Gastrocnemius medialis (tissue), 4 donors: ENCODE measurements around the gene BEX1. TPM values are rescaled to one million over a fixed set of nuclear protein-coding genes. Genes with fewer than 3 reads are reported as not detected.

Source experiments
- ATAC-seq, 2 donors: fragments of 150-250 bp; one replicate each; pipeline ENCODE4 v1.9.1; 2016
- DNase-seq, 2 donors: peaks; one replicate each; pipeline ENCODE4 v3.0.0-alpha.2; 2019
- H3K27ac ChIP-seq, 4 donors: fragments of 200-600 bp; sonication (generic); 1 replicate in 1 of 4; 2 replicates in 3 of 4; pipeline ENCODE4 v1.5.1; 2016 to 2018; ENCODE audit warnings: mild to moderate bottlenecking in 2 of 4, moderate library complexity in 1 of 4
- H3K27me3 ChIP-seq, 3 donors: fragments of 200-600 bp; sonication (generic) in 2 of 3; 1 replicate in 1 of 3; 2 replicates in 2 of 3; pipeline versions ENCODE4 v1.5.1 to v1.6.0; 2016 to 2019; ENCODE audit warnings: mild to moderate bottlenecking in 1 of 3, moderate library complexity in 1 of 3
- H3K36me3 ChIP-seq, 2 donors: fragments of 200-600 bp; sonication (generic) in 1 of 2; one replicate each; pipeline ENCODE4 v1.5.1; 2017 to 2018
- H3K4me1 ChIP-seq, 2 donors: fragments of 200-600 bp; sonication (generic) in 1 of 2; one replicate each; pipeline ENCODE4 v1.5.1; 2016 to 2017; ENCODE audit warnings: mild to moderate bottlenecking in 2 of 2
- H3K4me3 ChIP-seq, 4 donors: fragments of 200-600 bp; sonication (generic) in 3 of 4; 1 replicate in 1 of 4; 2 replicates in 3 of 4; pipeline ENCODE4 v1.5.1; 2016 to 2019; ENCODE audit warnings: mild to moderate bottlenecking in 2 of 4
- H3K9me3 ChIP-seq, 3 donors: fragments of 200-600 bp; sonication (generic) in 2 of 3; 1 replicate in 1 of 3; 2 replicates in 2 of 3; pipeline ENCODE4 v1.5.1; 2016 to 2019
- CTCF ChIP-seq, 5 experiments: fragments of 450-650 bp in 3 of 5; fragments of 200-600 bp in 2 of 5; sonication (generic) in 2 of 5; IDR thresholded peaks in 4 of 5; conservative IDR thresholded peaks in 1 of 5; 1 replicate in 4 of 5; 2 replicates in 1 of 5; pipeline ENCODE4 v1.5.1; 2016 to 2019; ENCODE audit warnings: antibody characterized with exemption in 5 of 5, mild to moderate bottlenecking in 3 of 5, moderate library complexity in 3 of 5
- POLR2A ChIP-seq, 2 donors: fragments of 450-650 bp; IDR thresholded peaks; one replicate each; pipeline ENCODE4 v1.6.1; 2017; ENCODE audit warnings: antibody characterized with exemption in 2 of 2, mild to moderate bottlenecking in 2 of 2, moderate library complexity in 2 of 2
- in situ Hi-C, 4 donors: fragments of 200-750 bp; cut with MboI; loops; one replicate each; pipeline versions ENCODE4 v1.15.0 to v1.8.0; 2017; ENCODE audit warnings: low sequenced_read_pairs in 4 of 4
- intact Hi-C: fragments of 100-400 bp; cut with DNase I; formaldehyde crosslinking; loops from one replicate; pipeline ENCODE4 v1.15.1; 2023; ENCODE audit warnings: low total_unique reads
- total RNA-seq, 4 donors: library from RNA; depleted of rRNA; stranded (reverse); fragments of >200 nt; gene quantifications; one replicate each; pipeline versions ENCODE4 v1.1.0 to v1.2.3, GENCODE V29; 2016

Gene BEX1
- total RNA-seq, 4 donors from 2014 or later = not detected

- no peak for DNase-seq
- intact Hi-C loops = no loop called here
- Histone ChIP-seq H3K9me3 (no peaks in the 10 kb centered on the region), H3K27me3 (peaks cover 0 to 3% (median 0%) of the 10 kb centered on the region in 3 donors), H3K4me3 (no peak overlapping the region), H3K27ac (no peak overlapping the region), H3K4me1 (no peaks in the 10 kb centered on the region), H3K36me3 (no peaks in the 10 kb centered on the region)
- no peak for ATAC-seq
- in situ Hi-C loops = no loop called here
- no peak for TF ChIP-seq CTCF (IDR thresholded peaks at IDR 0.05 in 4 of 5, conservative IDR thresholded peaks at IDR 0.05 in 1 of 5)
- no peak for TF ChIP-seq POLR2A (IDR thresholded peaks at IDR 0.05)
These were observed 37.5 kb upstream of the BEX1 start for GRCh38 chrX:103101299-103102042.

- intact Hi-C loops = no loop called here
- Histone ChIP-seq H3K27ac (no peak overlapping the region), H3K27me3 (peaks cover 0 to 3% (median 0%) of the 10 kb centered on the region in 3 donors), H3K36me3 (no peaks in the 10 kb centered on the region), H3K9me3 (no peaks in the 10 kb centered on the region), H3K4me3 (no peak overlapping the region), H3K4me1 (no peaks in the 10 kb centered on the region)
- TF ChIP-seq POLR2A (IDR thresholded peaks at IDR 0.05) (no peak), CTCF (IDR thresholded peaks at IDR 0.05 in 4 of 5, conservative IDR thresholded peaks at IDR 0.05 in 1 of 5) (no peak)
- in situ Hi-C loops = no loop called here
- DNase-seq (no peak), ATAC-seq (no peak)
These were observed 36.5 kb upstream of the BEX1 start for GRCh38 chrX:103100484-103100883.

- in situ Hi-C loops = no loop called here
- no peaks in the 10 kb centered on the region for H3K4me1 ChIP-seq
- ATAC-seq = no peak
These were observed 35.7 kb upstream of the BEX1 start for GRCh38 chrX:103099691-103100090.

GRCh38 chrX:103098488-103098887 is 34.5 kb upstream of the BEX1 start:
- no peaks in the 10 kb centered on the region for H3K4me1 ChIP-seq
- intact Hi-C loops = no loop called here
- in situ Hi-C loops = no loop called here
- no peaks in the 10 kb centered on the region for H3K9me3 ChIP-seq
- no peak overlapping the region for H3K4me3 ChIP-seq
- DNase-seq (no peak), ATAC-seq (no peak)
- H3K27ac ChIP-seq = no peak overlapping the region
- H3K27me3 ChIP-seq = peaks cover 0 to 3% (median 0%) of the 10 kb centered on the region in 3 donors
- H3K36me3 ChIP-seq = no peaks in the 10 kb centered on the region
- TF ChIP-seq POLR2A (IDR thresholded peaks at IDR 0.05) (no peak), CTCF (IDR thresholded peaks at IDR 0.05 in 4 of 5, conservative IDR thresholded peaks at IDR 0.05 in 1 of 5) (no peak)

More at GRCh38 chrX:103099691-103100090, 35.7 kb upstream of the BEX1 start:
- H3K4me3 ChIP-seq = no peak overlapping the region
- intact Hi-C loops = no loop called here
- DNase-seq = no peak
- no peaks in the 10 kb centered on the region for H3K9me3 ChIP-seq
- H3K27ac ChIP-seq = no peak overlapping the region
- no peaks in the 10 kb centered on the region for H3K36me3 ChIP-seq
- TF ChIP-seq POLR2A (IDR thresholded peaks at IDR 0.05) (no peak), CTCF (IDR thresholded peaks at IDR 0.05 in 4 of 5, conservative IDR thresholded peaks at IDR 0.05 in 1 of 5) (no peak)
- H3K27me3 ChIP-seq = peaks cover 0 to 3% (median 0%) of the 10 kb centered on the region in 3 donors
